A549 (cell line): ENCODE results near the gene SLC22A16.

Experiments
- CTCF ChIP-seq: fragments of >200 bp; sonication (Bioruptor Twin); formaldehyde crosslinking; IDR thresholded peaks from 3 replicates; pipeline ENCODE4 v1.5.1; 2016
- HOXB5 ChIP-seq: fragments of 250-450 bp; sonication (Bioruptor Pico); IDR thresholded peaks from 2 replicates; pipeline ENCODE4 v1.5.0; 2020; ENCODE audit warnings: mild to moderate bottlenecking, moderate library complexity
- MYC ChIP-seq: IDR thresholded peaks from 2 replicates; pipeline ENCODE4 v1.6.1; 2012; ENCODE audit warnings: mild to moderate bottlenecking, inconsistent platforms, low read length, improper control_type of control experiment, borderline replicate concordance
- REST ChIP-seq: fragments of 200-600 bp; sonication (generic); IDR thresholded peaks from 2 replicates; pipeline ENCODE4 v1.6.1; 2016; ENCODE audit warnings: antibody characterized with exemption, mild to moderate bottlenecking, moderate library complexity

DNA sequence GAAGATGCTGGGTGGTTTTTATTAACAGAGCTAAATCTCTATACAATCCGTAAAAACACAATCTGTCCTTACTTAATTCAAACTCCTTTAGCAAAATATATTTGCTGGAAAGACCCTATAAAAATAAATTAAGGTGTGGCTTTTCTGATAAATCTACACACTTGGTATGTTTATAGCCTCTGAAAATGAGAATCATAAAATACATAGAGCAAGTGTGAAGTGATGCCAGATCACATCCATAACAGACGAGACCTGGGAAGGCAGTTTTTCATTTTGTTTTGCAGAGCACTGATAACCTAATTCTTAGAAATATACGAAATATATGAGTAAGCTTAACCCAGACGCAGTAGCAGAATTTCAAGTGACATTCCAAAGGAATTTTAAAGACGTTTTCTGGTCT, 50.6 kb downstream of the SLC22A16 start:
- no peak for TF ChIP-seq REST
- TF ChIP-seq HOXB5 (CRISPR knock-in tag): no peak
- TF ChIP-seq CTCF: no peak
- no peak for TF ChIP-seq MYC
